Liver (tissue), 9 donors: Measurements from ENCODE around the gene KDM1B. TPM values are rescaled to one million over a fixed set of nuclear protein-coding genes. Genes with fewer than 3 reads are reported as not detected.

Experiments used
- DNase-seq: peaks from one replicate; pipeline ENCODE4 v3.0.0-alpha.2; 2017; ENCODE audit warnings: low spot score
- H3K27ac ChIP-seq, 2 donors: one replicate each; pipeline ENCODE4 v1.7.0; 2013; ENCODE audit warnings: inconsistent platforms in 2 of 2, low read length in 2 of 2, control low read depth in 1 of 2, low read depth in 1 of 2, mild to moderate bottlenecking in 1 of 2
- H3K27me3 ChIP-seq, 4 donors: one replicate each; pipeline versions ENCODE4 v1.6.1 to v1.7.0; 2013; ENCODE audit warnings: low read length in 3 of 4, inconsistent platforms in 1 of 4, mild to moderate bottlenecking in 1 of 4, moderate library complexity in 1 of 4; ENCODE audit not compliant: control insufficient read depth in 4 of 4, insufficient read depth in 4 of 4
- H3K36me3 ChIP-seq, 4 donors: one replicate each; pipeline versions ENCODE4 v1.6.1 to v1.7.0; 2013; ENCODE audit warnings: low read length in 3 of 4, mild to moderate bottlenecking in 3 of 4, low read depth in 1 of 4, moderate library complexity in 1 of 4; ENCODE audit not compliant: control insufficient read depth in 4 of 4, insufficient read depth in 3 of 4
- H3K4me1 ChIP-seq, 4 donors: one replicate each; pipeline versions ENCODE4 v1.6.1 to v1.7.0; 2013; ENCODE audit warnings: low read length in 3 of 4, mild to moderate bottlenecking in 3 of 4, moderate library complexity in 1 of 4; ENCODE audit not compliant: control insufficient read depth in 4 of 4, insufficient read depth in 4 of 4
- H3K4me3 ChIP-seq, 3 donors: one replicate each; pipeline versions ENCODE4 v1.6.1 to v1.7.0; 2013; ENCODE audit warnings: low read length in 3 of 3, control low read depth in 1 of 3, low read depth in 1 of 3, mild to moderate bottlenecking in 1 of 3
- H3K9ac ChIP-seq, 2 donors: one replicate each; pipeline ENCODE4 v1.7.0; 2013; ENCODE audit warnings: low read length in 2 of 2, mild to moderate bottlenecking in 2 of 2, moderate library complexity in 2 of 2, control low read depth in 1 of 2, low read depth in 1 of 2
- H3K9me3 ChIP-seq, 4 donors: one replicate each; pipeline versions ENCODE4 v1.6.1 to v1.7.0; 2013; ENCODE audit warnings: low read length in 3 of 4; ENCODE audit not compliant: control insufficient read depth in 4 of 4
- EGR1 ChIP-seq, 2 donors: IDR thresholded peaks; 2 replicates each; pipeline ENCODE4 v1.6.1; 2016 to 2018; ENCODE audit warnings: antibody characterized with exemption in 2 of 2, low read depth in 2 of 2
- FOXA1 ChIP-seq: IDR thresholded peaks from 2 replicates; pipeline ENCODE4 v1.6.1; 2016; ENCODE audit warnings: antibody characterized with exemption
- FOXA2 ChIP-seq: IDR thresholded peaks from 2 replicates; pipeline ENCODE4 v1.6.1; 2016; ENCODE audit warnings: antibody characterized with exemption
- GABPA ChIP-seq, 2 donors: IDR thresholded peaks in 1 of 2; conservative IDR thresholded peaks in 1 of 2; 2 replicates each; pipeline ENCODE4 v1.6.1; 2016; ENCODE audit warnings: antibody characterized with exemption in 2 of 2, mild to moderate bottlenecking in 1 of 2, moderate library complexity in 1 of 2
- HNF4A ChIP-seq, 2 donors: conservative IDR thresholded peaks; 2 replicates each; pipeline ENCODE4 v1.6.1; 2016; ENCODE audit warnings: antibody characterized with exemption in 2 of 2, mild to moderate bottlenecking in 2 of 2
- HNF4G ChIP-seq: IDR thresholded peaks from 2 replicates; pipeline ENCODE4 v1.6.1; 2016; ENCODE audit warnings: antibody characterized with exemption
- RAD21 ChIP-seq, 2 donors: IDR thresholded peaks; 2 replicates each; pipeline ENCODE4 v1.6.1; 2016; ENCODE audit warnings: antibody characterized with exemption in 2 of 2, mild to moderate bottlenecking in 2 of 2
- RXRA ChIP-seq, 2 donors: IDR thresholded peaks; 2 replicates each; pipeline ENCODE4 v1.6.1; 2017 to 2018; ENCODE audit warnings: antibody characterized with exemption in 2 of 2, mild to moderate bottlenecking in 1 of 2
- SP1 ChIP-seq: IDR thresholded peaks from 2 replicates; pipeline ENCODE4 v1.6.1; 2018; ENCODE audit warnings: antibody characterized with exemption, mild to moderate bottlenecking
- WGBS: extraction: QIAGEN DNeasy Blood & Tissue Kit; methylation state at CpG from one replicate; pipeline ENCODE4 v1.1.7; 2013; 5-methylcytosine and 5-hydroxymethylcytosine counted together
- polyA plus RNA-seq, 2 donors: library from polyadenylated mRNA; stranded (reverse) in 1 of 2; unstranded in 1 of 2; fragments of 200-250 nt in 1 of 2; fragments of >200 nt in 1 of 2; fragmentation: Nextera tagmentation in 1 of 2; extraction: Ambion mirVana in 1 of 2; gene quantifications; one replicate each; pipeline versions ENCODE4 v1.2.1 to v1.2.3, GENCODE V29; 2013 to 2015
- total RNA-seq, 2 donors: library from RNA; depleted of rRNA; stranded (reverse); fragments of >200 nt; gene quantifications; one replicate each; pipeline ENCODE4 v1.2.3, GENCODE V29; 2014
- TF ChIP-seq, protein P1 (sequence below): IDR thresholded peaks from 2 replicates; pipeline ENCODE4 v1.6.1; 2016; ENCODE audit warnings: antibody characterized with exemption
- TF ChIP-seq, protein P2 (sequence below): IDR thresholded peaks from 2 replicates; pipeline ENCODE4 v1.6.1; 2016; ENCODE audit warnings: antibody characterized with exemption
- TF ChIP-seq, protein P3 (sequence below): fragments of 150-350 bp; IDR thresholded peaks from 2 replicates; pipeline ENCODE4 v1.5.1; 2017; ENCODE audit warnings: improper control_type of control experiment, low read depth, low read length; ENCODE audit not compliant: missing input control
- TF ChIP-seq, protein P4 (sequence below): IDR thresholded peaks from 2 replicates; pipeline ENCODE4 v1.6.1; 2016; ENCODE audit warnings: antibody characterized with exemption, mild to moderate bottlenecking
- TF ChIP-seq, protein P5 (sequence below): IDR thresholded peaks from 2 replicates; pipeline ENCODE4 v1.6.1; 2016; ENCODE audit warnings: antibody characterized with exemption
- donor health status: healthy.
- donor health status: healthy.
- donor health status: healthy.
- donor health status: healthy.
- donor health status: healthy.

KDM1B gene
- total and polyA plus RNA-seq, 4 donors = 1.6 to 10.2 (median 6.7) TPM

DNA sequence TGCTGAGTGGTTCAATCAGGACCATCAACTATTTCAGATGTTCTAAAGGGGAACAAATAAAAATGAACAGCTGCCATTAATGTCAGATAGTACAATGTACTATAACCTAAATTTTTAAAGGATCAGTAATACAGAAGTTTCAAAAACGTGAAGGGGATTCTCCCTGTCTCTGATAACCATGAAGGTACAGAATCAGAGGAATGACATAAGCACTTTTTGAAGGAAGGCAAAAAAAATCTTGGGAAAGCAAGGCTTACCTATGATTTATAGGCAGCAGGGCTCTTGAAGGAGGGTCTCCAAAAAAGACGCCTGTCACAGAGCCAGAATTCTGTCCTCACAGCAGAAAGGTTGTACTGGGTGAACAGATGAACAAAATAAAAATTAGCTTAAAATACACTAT lies 89.0 kb downstream of the KDM1B start:
- TF ChIP-seq, protein P1, sequence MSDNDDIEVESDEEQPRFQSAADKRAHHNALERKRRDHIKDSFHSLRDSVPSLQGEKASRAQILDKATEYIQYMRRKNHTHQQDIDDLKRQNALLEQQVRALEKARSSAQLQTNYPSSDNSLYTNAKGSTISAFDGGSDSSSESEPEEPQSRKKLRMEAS = no peak
- TF ChIP-seq RXRA (IDR thresholded peaks at IDR 0.05) = no peak
- TF ChIP-seq FOXA2 = no peak
- TF ChIP-seq, protein P2, sequence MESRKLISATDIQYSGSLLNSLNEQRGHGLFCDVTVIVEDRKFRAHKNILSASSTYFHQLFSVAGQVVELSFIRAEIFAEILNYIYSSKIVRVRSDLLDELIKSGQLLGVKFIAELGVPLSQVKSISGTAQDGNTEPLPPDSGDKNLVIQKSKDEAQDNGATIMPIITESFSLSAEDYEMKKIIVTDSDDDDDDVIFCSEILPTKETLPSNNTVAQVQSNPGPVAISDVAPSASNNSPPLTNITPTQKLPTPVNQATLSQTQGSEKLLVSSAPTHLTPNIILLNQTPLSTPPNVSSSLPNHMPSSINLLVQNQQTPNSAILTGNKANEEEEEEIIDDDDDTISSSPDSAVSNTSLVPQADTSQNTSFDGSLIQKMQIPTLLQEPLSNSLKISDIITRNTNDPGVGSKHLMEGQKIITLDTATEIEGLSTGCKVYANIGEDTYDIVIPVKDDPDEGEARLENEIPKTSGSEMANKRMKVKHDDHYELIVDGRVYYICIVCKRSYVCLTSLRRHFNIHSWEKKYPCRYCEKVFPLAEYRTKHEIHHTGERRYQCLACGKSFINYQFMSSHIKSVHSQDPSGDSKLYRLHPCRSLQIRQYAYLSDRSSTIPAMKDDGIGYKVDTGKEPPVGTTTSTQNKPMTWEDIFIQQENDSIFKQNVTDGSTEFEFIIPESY = no peak
- no peak for TF ChIP-seq RAD21 (IDR thresholded peaks at IDR 0.05)
- TF ChIP-seq, protein P3, sequence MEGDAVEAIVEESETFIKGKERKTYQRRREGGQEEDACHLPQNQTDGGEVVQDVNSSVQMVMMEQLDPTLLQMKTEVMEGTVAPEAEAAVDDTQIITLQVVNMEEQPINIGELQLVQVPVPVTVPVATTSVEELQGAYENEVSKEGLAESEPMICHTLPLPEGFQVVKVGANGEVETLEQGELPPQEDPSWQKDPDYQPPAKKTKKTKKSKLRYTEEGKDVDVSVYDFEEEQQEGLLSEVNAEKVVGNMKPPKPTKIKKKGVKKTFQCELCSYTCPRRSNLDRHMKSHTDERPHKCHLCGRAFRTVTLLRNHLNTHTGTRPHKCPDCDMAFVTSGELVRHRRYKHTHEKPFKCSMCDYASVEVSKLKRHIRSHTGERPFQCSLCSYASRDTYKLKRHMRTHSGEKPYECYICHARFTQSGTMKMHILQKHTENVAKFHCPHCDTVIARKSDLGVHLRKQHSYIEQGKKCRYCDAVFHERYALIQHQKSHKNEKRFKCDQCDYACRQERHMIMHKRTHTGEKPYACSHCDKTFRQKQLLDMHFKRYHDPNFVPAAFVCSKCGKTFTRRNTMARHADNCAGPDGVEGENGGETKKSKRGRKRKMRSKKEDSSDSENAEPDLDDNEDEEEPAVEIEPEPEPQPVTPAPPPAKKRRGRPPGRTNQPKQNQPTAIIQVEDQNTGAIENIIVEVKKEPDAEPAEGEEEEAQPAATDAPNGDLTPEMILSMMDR = no peak
- Histone ChIP-seq H3K9ac (no peak overlapping the region), H3K27ac (no peak overlapping the region), H3K27me3 (no peaks in the 10 kb centered on the region), H3K9me3 (no peaks in the 10 kb centered on the region), H3K4me3 (no peak overlapping the region), H3K4me1 (no peaks in the 10 kb centered on the region), H3K36me3 (peaks cover 2 to 35% (median 25%) of the 10 kb centered on the region in 4 donors)
- WGBS = 91% methylated on average over 2 of the region's 2 CpGs
- no peak for DNase-seq

DNA sequence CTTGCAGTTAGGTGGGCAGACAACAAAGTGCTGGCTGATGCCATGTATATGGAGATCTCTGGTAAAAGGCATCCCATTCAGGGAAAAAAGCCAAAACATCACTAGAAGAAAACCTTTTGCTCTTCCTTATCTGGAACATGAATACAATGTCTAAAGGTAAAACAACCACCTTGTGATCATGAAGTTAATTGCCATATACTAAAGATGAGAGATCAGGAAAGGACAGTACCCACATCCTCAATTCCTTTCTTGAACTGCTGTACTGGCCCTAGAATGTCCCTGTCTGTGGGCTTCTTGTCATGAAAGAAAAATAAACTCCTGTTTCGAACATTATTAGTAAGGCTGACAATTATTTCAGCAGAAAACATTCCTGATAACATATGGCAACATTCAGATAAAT lies 89.9 kb downstream of the KDM1B start:
- TF ChIP-seq HNF4A (conservative IDR thresholded peaks at IDR 0.05) (no peak), RXRA (IDR thresholded peaks at IDR 0.05) (no peak), FOXA1 (no peak), EGR1 (IDR thresholded peaks at IDR 0.05; ENCODE audit: low read depth in 2 of 2) (no peak), FOXA2 (no peak), SP1 (no peak), HNF4G (no peak), GABPA (IDR thresholded peaks at IDR 0.05 in 1 of 2, conservative IDR thresholded peaks at IDR 0.05 in 1 of 2) (no peak)
- TF ChIP-seq, protein P2 = no peak
- TF ChIP-seq, protein P4, sequence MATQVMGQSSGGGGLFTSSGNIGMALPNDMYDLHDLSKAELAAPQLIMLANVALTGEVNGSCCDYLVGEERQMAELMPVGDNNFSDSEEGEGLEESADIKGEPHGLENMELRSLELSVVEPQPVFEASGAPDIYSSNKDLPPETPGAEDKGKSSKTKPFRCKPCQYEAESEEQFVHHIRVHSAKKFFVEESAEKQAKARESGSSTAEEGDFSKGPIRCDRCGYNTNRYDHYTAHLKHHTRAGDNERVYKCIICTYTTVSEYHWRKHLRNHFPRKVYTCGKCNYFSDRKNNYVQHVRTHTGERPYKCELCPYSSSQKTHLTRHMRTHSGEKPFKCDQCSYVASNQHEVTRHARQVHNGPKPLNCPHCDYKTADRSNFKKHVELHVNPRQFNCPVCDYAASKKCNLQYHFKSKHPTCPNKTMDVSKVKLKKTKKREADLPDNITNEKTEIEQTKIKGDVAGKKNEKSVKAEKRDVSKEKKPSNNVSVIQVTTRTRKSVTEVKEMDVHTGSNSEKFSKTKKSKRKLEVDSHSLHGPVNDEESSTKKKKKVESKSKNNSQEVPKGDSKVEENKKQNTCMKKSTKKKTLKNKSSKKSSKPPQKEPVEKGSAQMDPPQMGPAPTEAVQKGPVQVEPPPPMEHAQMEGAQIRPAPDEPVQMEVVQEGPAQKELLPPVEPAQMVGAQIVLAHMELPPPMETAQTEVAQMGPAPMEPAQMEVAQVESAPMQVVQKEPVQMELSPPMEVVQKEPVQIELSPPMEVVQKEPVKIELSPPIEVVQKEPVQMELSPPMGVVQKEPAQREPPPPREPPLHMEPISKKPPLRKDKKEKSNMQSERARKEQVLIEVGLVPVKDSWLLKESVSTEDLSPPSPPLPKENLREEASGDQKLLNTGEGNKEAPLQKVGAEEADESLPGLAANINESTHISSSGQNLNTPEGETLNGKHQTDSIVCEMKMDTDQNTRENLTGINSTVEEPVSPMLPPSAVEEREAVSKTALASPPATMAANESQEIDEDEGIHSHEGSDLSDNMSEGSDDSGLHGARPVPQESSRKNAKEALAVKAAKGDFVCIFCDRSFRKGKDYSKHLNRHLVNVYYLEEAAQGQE = no peak
- TF ChIP-seq, protein P5, sequence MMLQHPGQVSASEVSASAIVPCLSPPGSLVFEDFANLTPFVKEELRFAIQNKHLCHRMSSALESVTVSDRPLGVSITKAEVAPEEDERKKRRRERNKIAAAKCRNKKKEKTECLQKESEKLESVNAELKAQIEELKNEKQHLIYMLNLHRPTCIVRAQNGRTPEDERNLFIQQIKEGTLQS = no peak
- H3K36me3 ChIP-seq = peaks cover 2 to 35% (median 25%) of the 10 kb centered on the region in 4 donors
- H3K27me3 ChIP-seq = no peaks in the 10 kb centered on the region

More for the DNA sequence above, 89.9 kb downstream of the KDM1B start:
- DNase-seq = no peak
- H3K27ac ChIP-seq = no peak overlapping the region
- no peak overlapping the region for H3K9ac ChIP-seq
- H3K9me3 ChIP-seq = no peaks in the 10 kb centered on the region
- no peak overlapping the region for H3K4me3 ChIP-seq
- no peaks in the 10 kb centered on the region for H3K4me1 ChIP-seq
- WGBS = 95% methylated on average over 1 of the region's 1 CpG
